Ishikawa (cell line): ENCODE measurements around the gene MRPL48.

Experiments
- CREB1 ChIP-seq: IDR thresholded peaks from 2 replicates; pipeline ENCODE4 v1.6.1; 2012; ENCODE audit warnings: low read depth
- EP300 ChIP-seq: IDR thresholded peaks from 2 replicates; pipeline ENCODE4 v1.6.1; 2012; ENCODE audit warnings: borderline replicate concordance
- FOXM1 ChIP-seq: IDR thresholded peaks from 2 replicates; pipeline ENCODE4 v1.6.1; 2012; ENCODE audit warnings: low read depth, borderline replicate concordance
- NFIC ChIP-seq: IDR thresholded peaks from 2 replicates; pipeline ENCODE4 v1.6.1; 2012
- RAD21 ChIP-seq: IDR thresholded peaks from 2 replicates; pipeline ENCODE4 v1.6.1; 2012; ENCODE audit warnings: low read depth
- REST ChIP-seq: IDR thresholded peaks from 2 replicates; pipeline ENCODE4 v1.6.1; 2012; ENCODE audit warnings: low read depth, mild to moderate bottlenecking
- TAF1 ChIP-seq: IDR thresholded peaks from 2 replicates; pipeline ENCODE4 v1.6.1; 2012; ENCODE audit warnings: low read depth, mild to moderate bottlenecking
- TCF12 ChIP-seq: IDR thresholded peaks from 2 replicates; pipeline ENCODE4 v1.6.1; 2012; ENCODE audit warnings: low read depth
- YY1 ChIP-seq: IDR thresholded peaks from 2 replicates; pipeline ENCODE4 v1.6.1; 2012; ENCODE audit warnings: low read depth
- ZBTB7A ChIP-seq: IDR thresholded peaks from 2 replicates; pipeline ENCODE4 v1.6.1; 2012; ENCODE audit warnings: low read depth
- TF ChIP-seq, protein P1 (sequence below): IDR thresholded peaks from 2 replicates; pipeline ENCODE4 v1.6.1; 2012
- TF ChIP-seq, protein P2 (sequence below): IDR thresholded peaks from 2 replicates; pipeline ENCODE4 v1.6.1; 2012

DNA sequence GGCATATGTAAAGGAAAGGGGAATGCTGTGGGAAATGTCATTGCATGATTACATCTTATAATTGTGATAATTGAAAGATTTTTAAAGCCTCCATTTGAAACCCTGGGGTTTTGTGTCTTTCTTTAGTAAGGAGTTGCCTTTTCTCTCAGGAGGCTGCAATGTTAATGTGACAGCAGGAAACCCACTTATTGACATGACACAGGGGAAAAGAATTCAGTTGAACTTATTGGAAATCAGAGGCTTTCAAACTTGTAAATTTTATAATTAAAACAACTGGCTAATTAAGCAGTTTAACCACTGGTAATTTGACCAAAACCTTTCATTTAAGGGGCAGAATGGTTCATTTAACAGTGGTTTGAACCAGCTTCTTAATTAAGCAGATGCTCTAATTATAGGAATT lies 31.2 kb downstream of the MRPL48 start:
- TF ChIP-seq RAD21, result no peak
- TF ChIP-seq TAF1, result no peak
- no peak for TF ChIP-seq EP300
- TF ChIP-seq FOXM1, result no peak
- no peak for TF ChIP-seq NFIC
- TF ChIP-seq, protein P1, sequence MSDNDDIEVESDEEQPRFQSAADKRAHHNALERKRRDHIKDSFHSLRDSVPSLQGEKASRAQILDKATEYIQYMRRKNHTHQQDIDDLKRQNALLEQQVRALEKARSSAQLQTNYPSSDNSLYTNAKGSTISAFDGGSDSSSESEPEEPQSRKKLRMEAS, result no peak
- no peak for TF ChIP-seq CREB1
- no peak for TF ChIP-seq YY1
- TF ChIP-seq ZBTB7A, result no peak
- TF ChIP-seq REST, result no peak
- TF ChIP-seq, protein P2, sequence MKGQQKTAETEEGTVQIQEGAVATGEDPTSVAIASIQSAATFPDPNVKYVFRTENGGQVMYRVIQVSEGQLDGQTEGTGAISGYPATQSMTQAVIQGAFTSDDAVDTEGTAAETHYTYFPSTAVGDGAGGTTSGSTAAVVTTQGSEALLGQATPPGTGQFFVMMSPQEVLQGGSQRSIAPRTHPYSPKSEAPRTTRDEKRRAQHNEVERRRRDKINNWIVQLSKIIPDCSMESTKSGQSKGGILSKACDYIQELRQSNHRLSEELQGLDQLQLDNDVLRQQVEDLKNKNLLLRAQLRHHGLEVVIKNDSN, result no peak
- TF ChIP-seq TCF12, result no peak
